Transverse colon (tissue), 4 donors: ENCODE results near the gene UMAD1.

ENCODE experiments used
- POLR2AphosphoS5 ChIP-seq, 3 donors: sonication (generic); formaldehyde crosslinking; IDR thresholded peaks; one replicate each; pipeline ENCODE4 v1.6.1; 2016; ENCODE audit warnings: antibody characterized with exemption in 3 of 3
- TF ChIP-seq, protein P1 (sequence below), 5 experiments: fragments of 200-600 bp in 3 of 5; fragments of 450-650 bp in 2 of 5; sonication (generic) in 3 of 5; IDR thresholded peaks; 1 replicate in 2 of 5; 2 replicates in 3 of 5; pipeline ENCODE4 v1.5.1; 2016 to 2017; ENCODE audit warnings: antibody characterized with exemption in 5 of 5, inconsistent platforms in 3 of 5, mild to moderate bottlenecking in 2 of 5, moderate library complexity in 1 of 5

DNA sequence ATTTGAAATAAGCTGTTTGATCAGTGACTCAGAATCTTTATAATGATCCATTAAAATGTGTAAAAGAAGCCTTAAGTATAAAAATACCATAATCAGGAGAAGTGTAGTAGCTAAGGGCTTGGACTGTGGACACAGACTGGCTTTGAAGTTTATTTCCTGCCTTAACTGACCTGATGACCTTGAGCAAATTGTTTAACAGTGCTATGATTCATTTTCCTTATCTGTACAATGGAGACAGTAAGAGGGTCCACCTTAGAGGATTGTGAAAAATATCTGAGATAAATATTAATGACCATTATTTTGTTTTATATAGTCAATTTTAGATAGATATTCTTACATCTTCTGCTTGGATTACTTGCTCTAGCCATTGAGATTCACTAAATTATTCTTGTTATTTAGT lies 91.2 kb downstream of the UMAD1 start:
- TF ChIP-seq, protein P1, sequence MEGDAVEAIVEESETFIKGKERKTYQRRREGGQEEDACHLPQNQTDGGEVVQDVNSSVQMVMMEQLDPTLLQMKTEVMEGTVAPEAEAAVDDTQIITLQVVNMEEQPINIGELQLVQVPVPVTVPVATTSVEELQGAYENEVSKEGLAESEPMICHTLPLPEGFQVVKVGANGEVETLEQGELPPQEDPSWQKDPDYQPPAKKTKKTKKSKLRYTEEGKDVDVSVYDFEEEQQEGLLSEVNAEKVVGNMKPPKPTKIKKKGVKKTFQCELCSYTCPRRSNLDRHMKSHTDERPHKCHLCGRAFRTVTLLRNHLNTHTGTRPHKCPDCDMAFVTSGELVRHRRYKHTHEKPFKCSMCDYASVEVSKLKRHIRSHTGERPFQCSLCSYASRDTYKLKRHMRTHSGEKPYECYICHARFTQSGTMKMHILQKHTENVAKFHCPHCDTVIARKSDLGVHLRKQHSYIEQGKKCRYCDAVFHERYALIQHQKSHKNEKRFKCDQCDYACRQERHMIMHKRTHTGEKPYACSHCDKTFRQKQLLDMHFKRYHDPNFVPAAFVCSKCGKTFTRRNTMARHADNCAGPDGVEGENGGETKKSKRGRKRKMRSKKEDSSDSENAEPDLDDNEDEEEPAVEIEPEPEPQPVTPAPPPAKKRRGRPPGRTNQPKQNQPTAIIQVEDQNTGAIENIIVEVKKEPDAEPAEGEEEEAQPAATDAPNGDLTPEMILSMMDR (IDR thresholded peaks at IDR 0.05), result no peak
- no peak for TF ChIP-seq POLR2AphosphoS5 (IDR thresholded peaks at IDR 0.05)
